Caco-2 (cell line): Measurements from ENCODE around the gene PLD3. TPM values are rescaled to one million over a fixed set of nuclear protein-coding genes. Genes with fewer than 3 reads are reported as not detected.

Experiments used
- BruUV-seq: library from RNA; stranded (reverse); fragments of 400-500 nt; replicated peaks from 2 replicates; lab custom pipeline; 2021; lab: Mats Ljungman, UMichigan
- CTCF ChIA-PET: fragments of 300-600 bp; sonication (Branson Sonifier 250); formaldehyde crosslinking; loops from one replicate; lab custom pipeline; 2022; ENCODE audit warnings: antibody characterized with exemption; lab: Charles Lee
- POLR2A ChIA-PET: fragments of 300-600 bp; sonication (Branson Sonifier 250); formaldehyde crosslinking; loops from one replicate; lab custom pipeline; 2022; ENCODE audit warnings: antibody characterized with exemption; lab: Charles Lee
- DNase-seq, 2 experiments: peaks; one replicate each; pipeline versions ENCODE4 v3.0.0 to v3.0.0-alpha.2; 2020 to 2022
- H3K27me3 ChIP-seq: replicated peaks from 2 replicates; pipeline ENCODE4 v1.6.0; 2011; ENCODE audit warnings: low read length; ENCODE audit not compliant: control insufficient read depth, insufficient read depth
- H3K36me3 ChIP-seq: 2 replicates; pipeline ENCODE4 v1.5.1; 2011; ENCODE audit warnings: low read length; ENCODE audit not compliant: control insufficient read depth, insufficient read depth
- H3K4me1 ChIP-seq: fragments of 250-450 bp; sonication (Bioruptor Pico); 2 replicates; pipeline ENCODE4 v1.5.1; 2020; ENCODE audit warnings: mild to moderate bottlenecking
- H3K4me3 ChIP-seq: 2 replicates; pipeline ENCODE4 v1.5.1; 2011; ENCODE audit warnings: low read depth, mild to moderate bottlenecking, control low read depth, low read length
- H3K9me3 ChIP-seq: fragments of 250-450 bp; sonication (Bioruptor Pico); 2 replicates; pipeline ENCODE4 v1.5.1; 2020; ENCODE audit warnings: mild to moderate bottlenecking, moderate library complexity
- H3K27ac Mint-ChIP-seq: one replicate; pipeline ENCODE4 v1.8.0; 2022; ENCODE audit warnings: mixed read lengths; ENCODE audit not compliant: unreplicated experiment
- H3K27me3 Mint-ChIP-seq: one replicate; pipeline ENCODE4 v1.8.0; 2022; ENCODE audit warnings: mixed read lengths; ENCODE audit not compliant: insufficient read depth, unreplicated experiment
- H3K36me3 Mint-ChIP-seq: one replicate; pipeline ENCODE4 v1.8.0; 2022; ENCODE audit warnings: mild to moderate bottlenecking, mixed read lengths; ENCODE audit not compliant: insufficient read depth, unreplicated experiment
- H3K4me1 Mint-ChIP-seq: one replicate; pipeline ENCODE4 v1.8.0; 2022; ENCODE audit warnings: low read depth, mixed read lengths; ENCODE audit not compliant: unreplicated experiment
- H3K4me3 Mint-ChIP-seq: one replicate; pipeline ENCODE4 v1.8.0; 2022; ENCODE audit warnings: mild to moderate bottlenecking, moderate library complexity, mixed read lengths; ENCODE audit not compliant: unreplicated experiment
- H3K9me3 Mint-ChIP-seq: one replicate; pipeline ENCODE4 v1.8.0; 2022; ENCODE audit warnings: mixed read lengths; ENCODE audit not compliant: unreplicated experiment
- CTCF ChIP-seq, 2 experiments: fragments of 200-600 bp in 1 of 2; IDR thresholded peaks; 1 replicate in 1 of 2; 2 replicates in 1 of 2; pipeline versions ENCODE4 v1.5.1 to v1.8.0; 2011 to 2022; ENCODE audit warnings: antibody characterized with exemption in 1 of 2, control low read depth in 1 of 2, inconsistent platforms in 1 of 2, low read depth in 1 of 2, low read length in 1 of 2, mild to moderate bottlenecking in 1 of 2, moderate library complexity in 1 of 2; ENCODE audit not compliant: insufficient read depth in 1 of 2, severe bottlenecking in 1 of 2, unreplicated experiment in 1 of 2
- intact Hi-C: fragments of 100-400 bp; cut with micrococcal nuclease; formaldehyde crosslinking; loops from one replicate; pipeline ENCODE4 v1.10.0; 2022; ENCODE audit not compliant: unreplicated experiment
- total RNA-seq: library from RNA; stranded (reverse); gene quantifications from 2 replicates; pipeline ENCODE4 v1.2.3, GENCODE V29; 2022

The PLD3 gene
- total RNA-seq, 1 experiment from 2014 or later = 114 TPM

DNA sequence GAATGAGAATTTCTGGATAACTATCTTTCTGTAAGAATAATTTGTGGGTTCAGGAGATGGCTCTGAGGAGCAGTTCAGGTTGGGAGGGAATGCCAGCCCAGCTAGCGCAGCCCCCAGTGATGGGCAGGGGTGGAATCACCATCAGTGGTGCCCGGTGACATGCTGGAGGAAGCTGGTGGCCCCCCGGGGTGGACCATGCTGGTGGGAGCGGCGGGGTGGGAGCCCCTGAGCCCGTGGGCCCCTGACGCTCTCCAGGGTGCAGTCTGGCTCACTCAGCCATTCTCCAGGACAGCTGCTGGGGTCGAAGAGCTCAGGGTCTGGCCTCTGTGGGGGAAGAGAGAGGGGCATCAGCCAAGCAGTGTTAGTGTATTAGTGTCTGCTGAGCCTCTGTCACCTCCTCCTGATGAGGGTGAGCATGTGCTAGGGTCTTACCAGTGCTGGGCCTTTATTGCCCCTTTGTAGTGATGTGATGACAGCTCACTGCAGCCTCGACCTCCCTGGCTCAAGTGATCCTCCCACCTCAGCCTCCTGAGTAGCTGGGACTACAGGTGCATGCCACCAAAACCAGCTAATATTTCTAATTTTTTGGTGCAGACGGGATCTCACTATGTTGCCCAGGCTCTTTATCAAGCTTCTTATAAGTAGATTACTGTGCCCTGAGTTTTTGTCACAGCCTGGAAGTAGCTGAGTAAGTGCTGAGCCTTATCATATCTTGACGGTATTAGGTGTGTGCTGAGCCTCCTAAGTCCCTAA, 31.1 kb downstream of the PLD3 start:
- H3K9me3 ChIP-seq = no peaks in the 10 kb centered on the region
- ChIA-PET POLR2A (no interaction called here), CTCF (no interaction called here)
- H3K4me3 ChIP-seq = no peak overlapping the region
- no peaks in the 10 kb centered on the region for H3K27me3 Mint-ChIP-seq
- DNase-seq = no peak
- no peaks in the 10 kb centered on the region for H3K4me1 Mint-ChIP-seq
- H3K27ac Mint-ChIP-seq = no peak overlapping the region
- no peaks in the 10 kb centered on the region for H3K27me3 ChIP-seq
- H3K4me3 Mint-ChIP-seq = no peak overlapping the region
- H3K9me3 Mint-ChIP-seq = no peaks in the 10 kb centered on the region
- H3K36me3 ChIP-seq = no peaks in the 10 kb centered on the region
- no peaks in the 10 kb centered on the region for H3K36me3 Mint-ChIP-seq
- no TSS peak for BruUV-seq
- intact Hi-C loops = no loop called here
- H3K4me1 ChIP-seq = no peaks in the 10 kb centered on the region
- TF ChIP-seq CTCF (IDR thresholded peaks at IDR 0.05; ENCODE audit: insufficient read depth in 1 of 2, low read depth in 1 of 2, low read length in 1 of 2, severe bottlenecking in 1 of 2, unreplicated experiment in 1 of 2) = no peak

DNA sequence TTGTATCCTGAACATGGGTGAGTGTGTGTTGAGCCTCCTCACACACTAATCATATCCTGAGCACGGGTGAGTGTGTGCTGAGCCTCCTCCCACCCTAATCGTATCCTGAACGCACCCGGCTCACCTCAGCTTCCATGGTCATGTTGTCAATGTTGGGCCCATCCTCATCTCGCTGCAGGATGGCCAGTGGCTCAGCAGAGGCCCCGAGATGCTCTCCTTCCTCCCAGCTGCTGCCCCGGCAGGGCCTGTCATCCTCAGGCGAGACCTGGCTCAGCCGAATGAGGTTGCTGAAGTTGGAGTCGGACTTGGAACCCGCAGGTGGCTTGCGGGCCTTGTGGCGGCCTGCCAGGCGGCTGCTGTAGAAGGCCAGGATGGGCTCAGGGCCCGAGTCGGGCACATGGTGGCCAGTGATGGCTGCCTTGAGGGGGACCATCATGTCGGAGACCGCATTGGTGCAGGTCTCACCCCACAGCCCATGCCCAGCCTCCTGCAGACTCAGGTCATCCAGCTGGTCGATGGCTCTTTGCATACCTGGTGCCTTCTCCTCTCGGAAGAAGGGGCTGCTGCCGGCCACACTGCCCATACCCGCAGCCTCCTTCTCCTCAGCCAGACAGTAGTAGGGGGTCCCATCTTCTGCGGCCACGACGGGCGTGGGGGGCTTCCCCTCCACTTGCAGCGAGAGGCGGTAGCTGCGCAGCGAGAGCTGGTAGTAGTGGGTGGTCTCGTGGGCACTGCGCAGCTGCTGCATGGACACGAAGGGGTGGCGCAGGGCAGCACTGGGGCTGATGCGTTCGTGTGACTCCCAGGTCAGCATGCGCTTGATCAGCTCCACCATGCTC, 31.9 kb downstream of the PLD3 start:
- intact Hi-C loops = no loop called here
- ChIA-PET CTCF (interaction anchor here (0.6 to 1.7 kb wide), 3 partner anchors 26 to 75 kb away, joined by 3 to 8 read pairs (median 7); partner anchors contain the start of genes C19orf47 and PLD3), POLR2A (no interaction called here)
- H3K36me3 ChIP-seq = no peaks in the 10 kb centered on the region
- no peaks in the 10 kb centered on the region for H3K9me3 Mint-ChIP-seq
- no peaks in the 10 kb centered on the region for H3K36me3 Mint-ChIP-seq
- H3K9me3 ChIP-seq = no peaks in the 10 kb centered on the region
- H3K27me3 Mint-ChIP-seq = no peaks in the 10 kb centered on the region
- H3K27me3 ChIP-seq = no peaks in the 10 kb centered on the region
- H3K4me3 ChIP-seq = no peak overlapping the region
- no TSS peak for BruUV-seq
- TF ChIP-seq CTCF (IDR thresholded peaks at IDR 0.05; ENCODE audit: insufficient read depth in 1 of 2, low read depth in 1 of 2, low read length in 1 of 2, severe bottlenecking in 1 of 2, unreplicated experiment in 1 of 2) = no peak
- H3K27ac Mint-ChIP-seq = no peak overlapping the region
- no peak overlapping the region for H3K4me3 Mint-ChIP-seq
- no peaks in the 10 kb centered on the region for H3K4me1 ChIP-seq
- DNase-seq = no peak
- peaks cover 6% of the 10 kb centered on the region for H3K4me1 Mint-ChIP-seq

GRCh38 chr19:40381321-40381720, 32.8 kb downstream of the PLD3 start:
- Histone ChIP-seq H3K9me3 (no peaks in the 10 kb centered on the region), H3K36me3 (no peaks in the 10 kb centered on the region), H3K4me3 (no peak overlapping the region), H3K4me1 (no peaks in the 10 kb centered on the region), H3K27me3 (no peaks in the 10 kb centered on the region)
- no peak overlapping the region for H3K27ac Mint-ChIP-seq
- H3K27me3 Mint-ChIP-seq = no peaks in the 10 kb centered on the region
- DNase-seq = peak in 1 of 2 experiments; percentile 29
- H3K4me1 Mint-ChIP-seq = peaks cover 6% of the 10 kb centered on the region
- no peaks in the 10 kb centered on the region for H3K36me3 Mint-ChIP-seq
- ChIA-PET POLR2A (no interaction called here), CTCF (interaction anchor here (0.6 to 1.7 kb wide), 4 partner anchors 26 to 177 kb away, joined by 3 to 8 read pairs (median 6); partner anchors contain the start of genes C19orf47 and PLD3)
- no TSS peak for BruUV-seq
- intact Hi-C loops = no loop called here
- peak in 1 of 2 experiments; percentile 32 for TF ChIP-seq CTCF (IDR thresholded peaks at IDR 0.05; ENCODE audit: insufficient read depth in 1 of 2, low read depth in 1 of 2, low read length in 1 of 2, severe bottlenecking in 1 of 2, unreplicated experiment in 1 of 2)
- H3K9me3 Mint-ChIP-seq = no peaks in the 10 kb centered on the region
- no peak overlapping the region for H3K4me3 Mint-ChIP-seq
